OCI-LY3 (cell line): Measurements from ENCODE around the gene KCTD16.

ENCODE experiments used
- EZH2phosphoT487 ChIP-seq: fragments of 200-600 bp; shearing (Covaris generic); IDR thresholded peaks from 2 replicates; pipeline ENCODE4 v1.6.1; 2018; ENCODE audit warnings: antibody characterized with exemption, mixed run types, low read depth
- TF ChIP-seq, protein P1 (sequence below): fragments of 200-600, 300-600 bp; sonication (generic); IDR thresholded peaks from 2 replicates; pipeline ENCODE4 v1.5.1; 2014; ENCODE audit warnings: antibody characterized with exemption, low read length, low read depth

DNA sequence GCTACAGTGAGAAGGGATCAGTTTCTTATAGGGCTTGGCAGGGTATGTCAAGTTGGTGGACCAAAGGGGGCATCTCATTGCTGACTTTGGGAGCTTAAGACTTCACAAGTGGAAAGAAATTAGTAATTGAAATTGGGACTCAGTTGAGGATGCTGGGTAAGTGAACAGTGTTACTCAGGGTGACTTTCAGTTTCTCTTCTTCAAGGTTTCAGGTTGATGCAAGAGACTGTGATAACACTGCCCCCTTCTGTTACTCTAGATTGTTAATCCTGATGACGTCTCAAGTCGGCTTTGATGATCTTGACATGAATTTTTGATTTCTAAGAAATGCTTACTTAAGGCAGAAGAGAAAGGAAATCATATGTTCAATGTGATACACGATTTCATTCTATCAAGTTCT, 21.3 kb downstream of the KCTD16 start:
- TF ChIP-seq, protein P1, sequence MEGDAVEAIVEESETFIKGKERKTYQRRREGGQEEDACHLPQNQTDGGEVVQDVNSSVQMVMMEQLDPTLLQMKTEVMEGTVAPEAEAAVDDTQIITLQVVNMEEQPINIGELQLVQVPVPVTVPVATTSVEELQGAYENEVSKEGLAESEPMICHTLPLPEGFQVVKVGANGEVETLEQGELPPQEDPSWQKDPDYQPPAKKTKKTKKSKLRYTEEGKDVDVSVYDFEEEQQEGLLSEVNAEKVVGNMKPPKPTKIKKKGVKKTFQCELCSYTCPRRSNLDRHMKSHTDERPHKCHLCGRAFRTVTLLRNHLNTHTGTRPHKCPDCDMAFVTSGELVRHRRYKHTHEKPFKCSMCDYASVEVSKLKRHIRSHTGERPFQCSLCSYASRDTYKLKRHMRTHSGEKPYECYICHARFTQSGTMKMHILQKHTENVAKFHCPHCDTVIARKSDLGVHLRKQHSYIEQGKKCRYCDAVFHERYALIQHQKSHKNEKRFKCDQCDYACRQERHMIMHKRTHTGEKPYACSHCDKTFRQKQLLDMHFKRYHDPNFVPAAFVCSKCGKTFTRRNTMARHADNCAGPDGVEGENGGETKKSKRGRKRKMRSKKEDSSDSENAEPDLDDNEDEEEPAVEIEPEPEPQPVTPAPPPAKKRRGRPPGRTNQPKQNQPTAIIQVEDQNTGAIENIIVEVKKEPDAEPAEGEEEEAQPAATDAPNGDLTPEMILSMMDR: peak; percentile 62
- no peak for TF ChIP-seq EZH2phosphoT487
